Erythroblast (primary cell): ENCODE measurements around the gene DBN1.

ENCODE experiments used
- GATA1 ChIP-seq: IDR thresholded peaks from 2 replicates; pipeline ENCODE4 v1.6.1; 2011; ENCODE audit warnings: low read depth, mild to moderate bottlenecking, control low read depth, low read length, moderate library complexity
- POLR2A ChIP-seq: IDR thresholded peaks from 2 replicates; pipeline ENCODE4 v1.6.1; 2011; ENCODE audit warnings: mild to moderate bottlenecking, low read length

- TF ChIP-seq POLR2A = no peak
- no peak for TF ChIP-seq GATA1
These were observed 33.0 kb downstream of the DBN1 start for GRCh38 chr5:177440211-177440989.
